ENCODE measurements around the gene KIF1A.
"Not testable (repeated sequence)": the region's sequence is repeated elsewhere in the genome, so short reads cannot be mapped to it uniquely, and the experiment has no call there.

The KIF1A gene

DNA sequence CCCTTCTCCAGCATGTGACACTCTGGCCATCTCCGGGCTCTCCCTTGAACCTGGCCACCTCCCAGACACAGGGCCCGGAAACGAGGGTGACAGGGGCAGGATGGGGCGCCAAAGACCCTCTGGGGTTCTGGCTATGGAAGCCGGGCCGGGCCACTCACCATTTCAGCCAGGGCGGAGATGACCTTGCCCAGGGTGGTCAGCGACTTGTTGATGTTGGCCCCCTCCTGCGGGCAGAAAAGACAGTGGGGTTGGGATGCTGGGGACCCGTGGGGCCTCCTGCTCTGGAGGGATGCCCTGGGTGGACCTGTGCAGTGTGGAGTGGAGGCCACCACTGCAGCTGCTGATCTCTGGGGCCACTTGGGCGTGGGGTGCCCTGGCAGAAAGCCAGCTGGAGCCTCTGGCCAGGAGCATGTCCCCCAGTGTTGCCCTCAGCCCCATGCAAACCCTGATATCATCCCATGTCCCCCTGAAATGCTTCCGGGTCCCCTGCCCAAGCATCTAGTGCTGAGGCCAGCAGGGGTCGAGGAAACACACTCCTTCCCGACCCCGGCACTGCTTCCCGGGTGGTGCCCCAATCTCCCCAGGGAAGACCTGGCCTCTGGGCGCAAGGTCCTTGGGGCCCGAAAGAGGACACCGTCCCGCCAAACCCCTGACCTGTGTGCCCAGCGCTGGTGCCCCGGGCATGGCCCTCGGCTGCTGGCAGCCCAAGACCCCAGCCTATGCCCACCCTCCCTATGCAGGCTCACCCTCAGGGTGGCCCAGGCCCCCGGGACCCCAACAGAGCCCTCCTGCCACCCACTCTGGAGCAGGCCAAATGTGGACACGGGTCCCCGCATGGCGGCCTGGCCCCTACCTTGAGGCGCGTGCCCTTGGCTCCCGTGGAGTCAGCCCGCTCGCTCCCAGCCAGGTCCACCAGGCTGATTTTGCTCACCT, 36.9 kb downstream of the KIF1A start:
- TF ChIP-seq, protein P1, sequence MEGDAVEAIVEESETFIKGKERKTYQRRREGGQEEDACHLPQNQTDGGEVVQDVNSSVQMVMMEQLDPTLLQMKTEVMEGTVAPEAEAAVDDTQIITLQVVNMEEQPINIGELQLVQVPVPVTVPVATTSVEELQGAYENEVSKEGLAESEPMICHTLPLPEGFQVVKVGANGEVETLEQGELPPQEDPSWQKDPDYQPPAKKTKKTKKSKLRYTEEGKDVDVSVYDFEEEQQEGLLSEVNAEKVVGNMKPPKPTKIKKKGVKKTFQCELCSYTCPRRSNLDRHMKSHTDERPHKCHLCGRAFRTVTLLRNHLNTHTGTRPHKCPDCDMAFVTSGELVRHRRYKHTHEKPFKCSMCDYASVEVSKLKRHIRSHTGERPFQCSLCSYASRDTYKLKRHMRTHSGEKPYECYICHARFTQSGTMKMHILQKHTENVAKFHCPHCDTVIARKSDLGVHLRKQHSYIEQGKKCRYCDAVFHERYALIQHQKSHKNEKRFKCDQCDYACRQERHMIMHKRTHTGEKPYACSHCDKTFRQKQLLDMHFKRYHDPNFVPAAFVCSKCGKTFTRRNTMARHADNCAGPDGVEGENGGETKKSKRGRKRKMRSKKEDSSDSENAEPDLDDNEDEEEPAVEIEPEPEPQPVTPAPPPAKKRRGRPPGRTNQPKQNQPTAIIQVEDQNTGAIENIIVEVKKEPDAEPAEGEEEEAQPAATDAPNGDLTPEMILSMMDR (IDR thresholded peaks at IDR 0.05; ENCODE audit: low read depth, low read length) = no peak
- DNase-seq (ENCODE audit: extremely low read depth, low read depth) = no peak

DNA sequence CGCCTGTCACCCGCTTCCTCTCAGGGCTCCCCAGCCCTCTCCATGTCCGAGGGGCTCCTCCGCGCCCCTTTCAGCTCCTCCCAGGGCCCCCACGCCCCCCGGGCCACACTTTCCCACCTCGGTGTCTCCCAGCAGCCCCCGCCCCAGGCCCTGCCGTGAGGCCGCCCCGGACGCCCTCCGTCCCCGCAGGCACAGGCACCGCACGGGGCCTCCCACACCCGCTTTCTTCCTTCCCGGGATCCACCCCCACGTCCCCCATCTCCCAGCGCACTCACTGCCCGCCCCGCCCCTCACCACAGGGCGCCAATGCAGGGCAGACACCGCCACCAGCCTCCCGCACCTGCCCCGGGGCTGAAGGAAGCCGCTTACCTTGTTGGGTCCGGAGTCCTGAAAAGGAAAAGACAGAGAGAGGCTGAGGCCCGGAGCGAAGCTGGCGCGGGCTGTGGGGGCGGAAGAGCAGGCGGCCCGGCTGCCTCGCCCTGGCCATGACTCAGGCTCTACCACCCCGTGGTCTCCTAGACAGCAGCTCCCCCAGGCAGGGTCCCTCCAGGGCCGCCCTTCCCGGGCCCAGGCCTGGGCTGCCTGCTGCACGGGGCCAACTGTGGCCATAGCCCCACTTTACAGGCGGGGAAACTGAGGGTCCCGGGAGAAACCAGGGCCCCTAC, 37.7 kb downstream of the KIF1A start:
- no peak for DNase-seq (ENCODE audit: extremely low read depth, low read depth)
- TF ChIP-seq, protein P1 (IDR thresholded peaks at IDR 0.05; ENCODE audit: low read depth, low read length) = no peak

GRCh38 chr2:240781471-240782220, 38.4 kb downstream of the KIF1A start:
- DNase-seq (ENCODE audit: extremely low read depth, low read depth) = no peak

DNA sequence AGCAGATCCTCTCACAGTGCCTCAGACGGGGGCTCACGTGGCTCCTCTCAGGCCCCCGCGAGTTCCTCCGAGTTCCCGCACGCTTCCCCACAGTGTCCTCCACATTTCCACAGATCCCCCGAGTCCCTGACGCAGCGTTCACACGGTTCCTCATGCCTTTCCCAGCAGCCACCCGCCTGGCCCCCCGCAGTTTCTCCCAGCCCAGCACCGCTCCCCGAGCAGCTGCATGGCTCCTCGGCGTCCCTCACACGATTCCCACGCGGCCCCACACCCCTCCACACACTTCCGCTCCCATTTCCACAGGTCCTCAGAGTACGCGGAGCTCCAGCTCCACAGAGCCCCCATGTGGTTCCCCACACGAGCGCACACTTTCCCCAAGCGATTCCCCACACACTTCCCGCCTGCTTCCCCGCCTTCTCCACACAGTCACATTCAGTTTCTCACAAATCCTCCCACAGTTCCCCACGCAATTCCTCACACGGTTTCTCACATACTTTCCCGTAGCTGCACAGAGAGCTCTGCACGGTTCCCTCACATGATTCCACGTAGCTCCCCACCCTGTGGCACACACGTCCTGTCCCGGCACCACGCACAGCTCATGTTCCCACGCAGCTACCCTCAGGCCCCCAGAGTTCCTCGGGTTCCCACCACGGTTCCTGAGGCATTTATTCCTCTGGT, 39.9 kb downstream of the KIF1A start:
- DNase-seq (ENCODE audit: extremely low read depth, low read depth) = no peak
- TF ChIP-seq, protein P1 (IDR thresholded peaks at IDR 0.05; ENCODE audit: low read depth, low read length) = no peak

More at GRCh38 chr2:240781471-240782220, 38.4 kb downstream of the KIF1A start:
- TF ChIP-seq, protein P1 (IDR thresholded peaks at IDR 0.05; ENCODE audit: low read depth, low read length) = no peak

GRCh38 chr2:240779250-240779832, 40.7 kb downstream of the KIF1A start:
- DNase-seq (ENCODE audit: extremely low read depth, low read depth) = not testable (repeated sequence)

DNA sequence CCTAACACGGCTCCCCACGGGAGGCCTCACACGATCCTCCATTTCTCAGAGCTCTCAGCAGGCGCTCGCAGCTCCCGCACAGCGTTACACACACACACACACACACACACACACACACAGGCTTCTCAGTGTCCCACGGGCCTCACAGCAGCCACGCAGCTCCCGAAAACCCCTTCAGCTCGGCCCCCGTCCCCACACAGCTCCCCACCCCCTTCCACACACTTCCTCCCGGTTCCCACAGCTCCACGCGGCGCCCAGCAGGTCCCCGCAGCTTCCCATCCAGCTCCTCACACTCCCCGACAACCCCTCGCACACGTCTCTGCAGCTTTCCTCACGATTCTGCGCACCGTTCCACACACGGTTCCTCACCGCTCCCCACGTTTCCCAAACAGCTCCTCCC, 41.6 kb downstream of the KIF1A start:
- TF ChIP-seq, protein P1 (IDR thresholded peaks at IDR 0.05; ENCODE audit: low read depth, low read length) = no peak
- DNase-seq (ENCODE audit: extremely low read depth, low read depth) = no peak
